ENCODE measurements around the gene MAP9.

DNA sequence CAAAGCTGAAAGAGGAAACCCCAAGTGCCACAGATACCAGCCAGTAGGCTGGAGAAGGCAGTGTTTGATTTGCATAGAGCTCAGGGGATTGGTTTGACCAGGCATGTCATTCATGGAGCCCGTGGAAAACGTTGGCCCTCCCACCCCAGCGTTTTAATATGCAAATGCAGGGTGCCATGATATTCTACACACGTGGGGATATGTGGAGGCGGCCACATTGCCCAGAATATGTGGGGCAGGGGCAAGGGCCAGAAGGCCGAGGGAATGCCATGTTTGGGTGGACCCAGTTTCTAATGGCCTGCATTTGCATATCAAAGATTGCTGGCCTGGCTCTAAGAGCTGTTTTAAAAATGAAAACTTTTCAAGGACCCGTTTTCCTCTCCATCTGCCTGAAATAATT, 71.1 kb downstream of the MAP9 start:
- TF ChIP-seq, protein P1, sequence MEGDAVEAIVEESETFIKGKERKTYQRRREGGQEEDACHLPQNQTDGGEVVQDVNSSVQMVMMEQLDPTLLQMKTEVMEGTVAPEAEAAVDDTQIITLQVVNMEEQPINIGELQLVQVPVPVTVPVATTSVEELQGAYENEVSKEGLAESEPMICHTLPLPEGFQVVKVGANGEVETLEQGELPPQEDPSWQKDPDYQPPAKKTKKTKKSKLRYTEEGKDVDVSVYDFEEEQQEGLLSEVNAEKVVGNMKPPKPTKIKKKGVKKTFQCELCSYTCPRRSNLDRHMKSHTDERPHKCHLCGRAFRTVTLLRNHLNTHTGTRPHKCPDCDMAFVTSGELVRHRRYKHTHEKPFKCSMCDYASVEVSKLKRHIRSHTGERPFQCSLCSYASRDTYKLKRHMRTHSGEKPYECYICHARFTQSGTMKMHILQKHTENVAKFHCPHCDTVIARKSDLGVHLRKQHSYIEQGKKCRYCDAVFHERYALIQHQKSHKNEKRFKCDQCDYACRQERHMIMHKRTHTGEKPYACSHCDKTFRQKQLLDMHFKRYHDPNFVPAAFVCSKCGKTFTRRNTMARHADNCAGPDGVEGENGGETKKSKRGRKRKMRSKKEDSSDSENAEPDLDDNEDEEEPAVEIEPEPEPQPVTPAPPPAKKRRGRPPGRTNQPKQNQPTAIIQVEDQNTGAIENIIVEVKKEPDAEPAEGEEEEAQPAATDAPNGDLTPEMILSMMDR (IDR thresholded peaks at IDR 0.05; ENCODE audit: poor library complexity, severe bottlenecking) = no peak
- TF ChIP-seq EP300 (conservative IDR thresholded peaks at IDR 0.05; ENCODE audit: poor library complexity, severe bottlenecking) (no peak), EZH2 (IDR thresholded peaks at IDR 0.05; ENCODE audit: borderline replicate concordance, insufficient read depth, low read length, poor library complexity, severe bottlenecking) (no peak), RAD21 (conservative IDR thresholded peaks at IDR 0.05) (no peak), POLR2AphosphoS5 (IDR thresholded peaks at IDR 0.05) (no peak), SMC3 (conservative IDR thresholded peaks at IDR 0.05; ENCODE audit: poor library complexity) (no peak)
- TF ChIP-seq, protein P2, sequence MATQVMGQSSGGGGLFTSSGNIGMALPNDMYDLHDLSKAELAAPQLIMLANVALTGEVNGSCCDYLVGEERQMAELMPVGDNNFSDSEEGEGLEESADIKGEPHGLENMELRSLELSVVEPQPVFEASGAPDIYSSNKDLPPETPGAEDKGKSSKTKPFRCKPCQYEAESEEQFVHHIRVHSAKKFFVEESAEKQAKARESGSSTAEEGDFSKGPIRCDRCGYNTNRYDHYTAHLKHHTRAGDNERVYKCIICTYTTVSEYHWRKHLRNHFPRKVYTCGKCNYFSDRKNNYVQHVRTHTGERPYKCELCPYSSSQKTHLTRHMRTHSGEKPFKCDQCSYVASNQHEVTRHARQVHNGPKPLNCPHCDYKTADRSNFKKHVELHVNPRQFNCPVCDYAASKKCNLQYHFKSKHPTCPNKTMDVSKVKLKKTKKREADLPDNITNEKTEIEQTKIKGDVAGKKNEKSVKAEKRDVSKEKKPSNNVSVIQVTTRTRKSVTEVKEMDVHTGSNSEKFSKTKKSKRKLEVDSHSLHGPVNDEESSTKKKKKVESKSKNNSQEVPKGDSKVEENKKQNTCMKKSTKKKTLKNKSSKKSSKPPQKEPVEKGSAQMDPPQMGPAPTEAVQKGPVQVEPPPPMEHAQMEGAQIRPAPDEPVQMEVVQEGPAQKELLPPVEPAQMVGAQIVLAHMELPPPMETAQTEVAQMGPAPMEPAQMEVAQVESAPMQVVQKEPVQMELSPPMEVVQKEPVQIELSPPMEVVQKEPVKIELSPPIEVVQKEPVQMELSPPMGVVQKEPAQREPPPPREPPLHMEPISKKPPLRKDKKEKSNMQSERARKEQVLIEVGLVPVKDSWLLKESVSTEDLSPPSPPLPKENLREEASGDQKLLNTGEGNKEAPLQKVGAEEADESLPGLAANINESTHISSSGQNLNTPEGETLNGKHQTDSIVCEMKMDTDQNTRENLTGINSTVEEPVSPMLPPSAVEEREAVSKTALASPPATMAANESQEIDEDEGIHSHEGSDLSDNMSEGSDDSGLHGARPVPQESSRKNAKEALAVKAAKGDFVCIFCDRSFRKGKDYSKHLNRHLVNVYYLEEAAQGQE (IDR thresholded peaks at IDR 0.05; ENCODE audit: borderline replicate concordance) = no peak
